Activated B cell treated with CpG ODN at 0.5 μM for 24 hours (primary cell): ENCODE data around the gene PTPN14. TPM values are rescaled to one million over a fixed set of nuclear protein-coding genes. Genes with fewer than 3 reads are reported as not detected.

Experiments used
- ATAC-seq: fragments of 200-7000 bp; cut with Tn5 transposase; one replicate; pipeline ENCODE4 v1.10.0; 2021; ENCODE audit warnings: low read depth, mild to moderate bottlenecking, moderate library complexity
- CTCF ChIA-PET: fragments of 350-600 bp; sonication (Branson Sonifier 250); formaldehyde crosslinking; loops from one replicate; lab custom pipeline; 2021; ENCODE audit warnings: antibody characterized with exemption; lab: Charles Lee
- POLR2A ChIA-PET: fragments of 350-600 bp; sonication (Branson Sonifier 250); formaldehyde crosslinking; loops from one replicate; lab custom pipeline; 2021; ENCODE audit warnings: antibody characterized with exemption; lab: Charles Lee
- DNase-seq: peaks from one replicate; pipeline ENCODE4 v3.0.0; 2022
- H3K27ac Mint-ChIP-seq: one replicate; pipeline ENCODE4 v1.8.0; 2020; ENCODE audit warnings: mixed read lengths
- H3K27me3 Mint-ChIP-seq: one replicate; pipeline ENCODE4 v1.8.0; 2021; ENCODE audit warnings: mixed read lengths
- H3K36me3 Mint-ChIP-seq: one replicate; pipeline ENCODE4 v1.8.0; 2021; ENCODE audit warnings: low read depth, mixed read lengths
- H3K4me1 Mint-ChIP-seq: one replicate; pipeline ENCODE4 v1.8.0; 2021; ENCODE audit warnings: mixed read lengths
- H3K4me3 Mint-ChIP-seq: one replicate; pipeline ENCODE4 v1.8.0; 2020; ENCODE audit warnings: mild to moderate bottlenecking, mixed read lengths
- H3K9me3 Mint-ChIP-seq: one replicate; pipeline ENCODE4 v1.8.0; 2020; ENCODE audit warnings: mixed read lengths
- CTCF ChIP-seq: fragments of 200-600 bp; IDR thresholded peaks from one replicate; pipeline ENCODE4 v1.8.0; 2022; ENCODE audit warnings: antibody characterized with exemption, mild to moderate bottlenecking
- intact Hi-C: fragments of 100-400 bp; cut with micrococcal nuclease; formaldehyde crosslinking; loops from one replicate; pipeline ENCODE4 v1.15.1; 2024
- total RNA-seq: library from RNA; stranded (reverse); gene quantifications from 2 replicates; pipeline ENCODE4 v1.2.3, GENCODE V29; 2022

PTPN14 gene
- total RNA-seq, 1 donor from 2014 or later = not detected

- TF ChIP-seq CTCF = no peak
- intact Hi-C loops = no loop called here
- Mint-ChIP-seq H3K27me3 (peaks cover 3% of the 10 kb centered on the region), H3K4me1 (peaks cover 3% of the 10 kb centered on the region), H3K27ac (no peak overlapping the region), H3K9me3 (peaks cover 27% of the 10 kb centered on the region), H3K36me3 (peaks cover 6% of the 10 kb centered on the region), H3K4me3 (no peak overlapping the region)
- ATAC-seq (no peak), DNase-seq (no peak)
- POLR2A ChIA-PET = no interaction called here
- CTCF ChIA-PET = no interaction called here
These were observed 23.4 kb upstream of the PTPN14 start for GRCh38 chr1:214574598-214575411.

GRCh38 chr1:214573386-214574318 is 22.2 kb upstream of the PTPN14 start:
- Mint-ChIP-seq H3K4me1 (no peaks in the 10 kb centered on the region), H3K4me3 (no peak overlapping the region), H3K27ac (no peak overlapping the region), H3K27me3 (peaks cover 6% of the 10 kb centered on the region), H3K36me3 (peaks cover 6% of the 10 kb centered on the region), H3K9me3 (peaks cover 27% of the 10 kb centered on the region)
- CTCF ChIA-PET = no interaction called here
- ATAC-seq = no peak
- TF ChIP-seq CTCF = no peak
- intact Hi-C loops = no loop called here
- DNase-seq = no peak
- POLR2A ChIA-PET = no interaction called here

- Mint-ChIP-seq H3K4me1 (no peaks in the 10 kb centered on the region), H3K27ac (no peak overlapping the region), H3K4me3 (no peak overlapping the region), H3K27me3 (peaks cover 6% of the 10 kb centered on the region), H3K9me3 (peaks cover 11% of the 10 kb centered on the region), H3K36me3 (peaks cover 2% of the 10 kb centered on the region)
- TF ChIP-seq CTCF = no peak
- ChIA-PET POLR2A (no interaction called here), CTCF (no interaction called here)
- no peak for ATAC-seq
- intact Hi-C loops = no loop called here
- DNase-seq = no peak
These were observed 19.9 kb upstream of the PTPN14 start for GRCh38 chr1:214571281-214571680.

- H3K27me3 Mint-ChIP-seq = peaks cover 6% of the 10 kb centered on the region
- no peaks in the 10 kb centered on the region for H3K4me1 Mint-ChIP-seq
- ATAC-seq (no peak), DNase-seq (no peak)
- intact Hi-C loops = no loop called here
- no peak overlapping the region for H3K27ac Mint-ChIP-seq
- H3K4me3 Mint-ChIP-seq = no peak overlapping the region
- H3K36me3 Mint-ChIP-seq = no peaks in the 10 kb centered on the region
- H3K9me3 Mint-ChIP-seq = peaks cover 5% of the 10 kb centered on the region
- ChIA-PET CTCF (no interaction called here), POLR2A (no interaction called here)
- TF ChIP-seq CTCF = no peak
These were observed 19.0 kb upstream of the PTPN14 start for GRCh38 chr1:214570442-214570841.
